Measurements from ENCODE around the gene CNOT4.

CNOT4 gene

DNA sequence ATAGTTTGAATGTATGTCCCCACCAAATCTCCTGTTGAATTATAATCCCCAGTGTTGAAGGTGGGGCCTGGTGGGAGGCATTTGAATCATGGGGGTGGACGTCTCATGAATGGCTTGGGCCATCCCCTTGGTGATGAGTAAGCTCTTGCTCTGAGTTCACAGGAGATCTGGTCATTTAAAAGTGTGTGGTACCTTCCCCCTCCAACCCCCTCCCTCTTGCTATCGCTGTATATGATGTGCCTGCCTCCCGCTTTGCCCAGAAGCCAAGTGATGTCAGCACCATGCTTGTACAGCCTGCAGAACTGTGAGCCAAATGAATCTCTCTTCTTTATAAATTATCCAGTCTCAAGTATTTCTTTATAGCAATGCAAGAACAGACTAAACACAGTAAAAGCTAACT, 103.0 kb downstream of the CNOT4 start:
- H3K4me3 ChIP-seq (ENCODE audit: low read depth, low read length) = no peak overlapping the region
- no peak for DNase-seq (ENCODE audit: low read depth, low spot score)
- in situ Hi-C loops (cut with HindIII; ENCODE audit: low sequenced_read_pairs) = no loop called here
- TF ChIP-seq, protein P1, sequence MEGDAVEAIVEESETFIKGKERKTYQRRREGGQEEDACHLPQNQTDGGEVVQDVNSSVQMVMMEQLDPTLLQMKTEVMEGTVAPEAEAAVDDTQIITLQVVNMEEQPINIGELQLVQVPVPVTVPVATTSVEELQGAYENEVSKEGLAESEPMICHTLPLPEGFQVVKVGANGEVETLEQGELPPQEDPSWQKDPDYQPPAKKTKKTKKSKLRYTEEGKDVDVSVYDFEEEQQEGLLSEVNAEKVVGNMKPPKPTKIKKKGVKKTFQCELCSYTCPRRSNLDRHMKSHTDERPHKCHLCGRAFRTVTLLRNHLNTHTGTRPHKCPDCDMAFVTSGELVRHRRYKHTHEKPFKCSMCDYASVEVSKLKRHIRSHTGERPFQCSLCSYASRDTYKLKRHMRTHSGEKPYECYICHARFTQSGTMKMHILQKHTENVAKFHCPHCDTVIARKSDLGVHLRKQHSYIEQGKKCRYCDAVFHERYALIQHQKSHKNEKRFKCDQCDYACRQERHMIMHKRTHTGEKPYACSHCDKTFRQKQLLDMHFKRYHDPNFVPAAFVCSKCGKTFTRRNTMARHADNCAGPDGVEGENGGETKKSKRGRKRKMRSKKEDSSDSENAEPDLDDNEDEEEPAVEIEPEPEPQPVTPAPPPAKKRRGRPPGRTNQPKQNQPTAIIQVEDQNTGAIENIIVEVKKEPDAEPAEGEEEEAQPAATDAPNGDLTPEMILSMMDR (IDR thresholded peaks at IDR 0.05; ENCODE audit: low read depth, low read length) = no peak

DNA sequence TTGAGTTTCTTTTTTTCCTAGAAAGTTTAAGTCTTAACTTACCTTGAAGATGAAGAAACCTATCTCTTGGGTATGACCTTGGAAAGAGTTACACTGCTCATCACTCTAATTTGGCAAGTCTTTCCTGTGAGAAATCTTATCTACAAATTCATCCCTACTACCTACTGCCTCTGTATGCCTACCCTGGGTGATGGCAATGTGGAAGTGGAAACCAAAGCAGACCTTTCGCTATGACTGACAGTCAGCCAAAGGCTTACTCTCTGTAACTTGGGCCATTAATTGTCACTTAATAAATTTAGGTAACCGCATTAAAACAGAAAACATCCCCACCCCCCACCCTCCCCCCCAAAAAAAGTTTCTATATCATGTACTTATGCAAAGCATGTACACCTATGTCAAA, 103.9 kb downstream of the CNOT4 start:
- TF ChIP-seq, protein P1 (IDR thresholded peaks at IDR 0.05; ENCODE audit: low read depth, low read length) = no peak
- DNase-seq (ENCODE audit: low read depth, low spot score) = no peak
- H3K4me3 ChIP-seq (ENCODE audit: low read depth, low read length) = no peak overlapping the region
- in situ Hi-C loops (cut with HindIII; ENCODE audit: low sequenced_read_pairs) = no loop called here

DNA sequence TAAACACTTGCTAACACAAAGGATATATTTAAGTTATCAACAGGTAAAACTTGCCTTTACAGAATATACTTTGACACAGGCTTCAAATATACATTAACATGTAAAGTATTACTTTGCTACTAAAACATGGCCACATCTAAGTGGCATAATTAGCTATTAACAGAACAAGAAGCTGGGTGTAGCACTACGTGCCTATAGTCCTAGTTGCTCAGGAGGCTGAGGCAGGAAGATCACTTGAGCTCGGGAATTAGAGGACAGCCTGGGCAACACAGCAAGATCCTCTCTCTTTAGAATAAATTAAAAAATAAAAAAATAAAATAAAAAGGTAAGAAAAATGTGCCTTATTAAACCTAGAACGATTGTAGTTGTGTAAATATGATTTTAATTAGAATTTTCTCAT, 106.6 kb downstream of the CNOT4 start:
- TF ChIP-seq, protein P1 (IDR thresholded peaks at IDR 0.05; ENCODE audit: low read depth, low read length) = no peak
- DNase-seq (ENCODE audit: low read depth, low spot score) = no peak
- no peak overlapping the region for H3K4me3 ChIP-seq (ENCODE audit: low read depth, low read length)
- in situ Hi-C loops (cut with HindIII; ENCODE audit: low sequenced_read_pairs) = no loop called here

DNA sequence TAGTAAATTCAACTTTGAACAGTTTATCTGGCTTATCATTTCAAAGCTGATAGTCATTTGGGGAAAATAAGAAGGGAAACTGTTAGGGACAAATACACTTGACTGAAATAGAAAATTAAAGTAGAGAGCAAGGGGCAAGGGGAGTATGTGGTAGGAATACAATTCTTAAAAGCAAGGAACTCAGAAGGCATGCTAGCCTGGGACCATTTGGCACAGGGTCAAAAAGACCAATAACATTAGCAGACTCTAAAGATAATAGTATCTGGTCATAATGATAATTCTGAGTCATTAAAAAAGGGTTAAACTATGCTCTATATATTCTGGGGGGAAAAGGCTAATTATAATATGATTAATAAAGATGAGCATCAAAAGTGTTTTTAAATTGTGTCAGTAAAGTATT, 112.2 kb downstream of the CNOT4 start:
- no peak overlapping the region for H3K4me3 ChIP-seq (ENCODE audit: low read depth, low read length)
- no peak for DNase-seq (ENCODE audit: low read depth, low spot score)
- in situ Hi-C loops (cut with HindIII; ENCODE audit: low sequenced_read_pairs) = no loop called here
- TF ChIP-seq, protein P1 (IDR thresholded peaks at IDR 0.05; ENCODE audit: low read depth, low read length) = no peak

DNA sequence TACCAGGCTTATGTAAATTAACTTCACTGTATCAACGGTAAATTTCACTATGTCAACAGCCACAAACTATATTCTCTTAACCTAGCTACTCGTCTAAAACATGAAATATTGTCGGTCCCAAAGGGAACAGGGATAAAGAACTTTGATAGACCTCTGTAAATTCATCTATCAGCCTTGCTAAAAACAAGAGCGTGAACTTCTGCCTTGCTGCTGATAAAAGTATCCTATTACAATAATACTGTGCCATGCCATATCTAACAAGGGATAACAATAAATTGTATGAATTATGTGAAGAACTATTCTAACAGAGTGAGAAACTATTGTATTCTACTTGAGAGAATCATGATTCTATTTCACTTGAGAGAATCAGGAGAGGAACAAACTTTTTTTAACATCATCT, 117.2 kb downstream of the CNOT4 start:
- TF ChIP-seq, protein P1 (IDR thresholded peaks at IDR 0.05; ENCODE audit: low read depth, low read length) = no peak
- DNase-seq (ENCODE audit: low read depth, low spot score) = no peak
- in situ Hi-C loops (cut with HindIII; ENCODE audit: low sequenced_read_pairs) = no loop called here
- no peak overlapping the region for H3K4me3 ChIP-seq (ENCODE audit: low read depth, low read length)

DNA sequence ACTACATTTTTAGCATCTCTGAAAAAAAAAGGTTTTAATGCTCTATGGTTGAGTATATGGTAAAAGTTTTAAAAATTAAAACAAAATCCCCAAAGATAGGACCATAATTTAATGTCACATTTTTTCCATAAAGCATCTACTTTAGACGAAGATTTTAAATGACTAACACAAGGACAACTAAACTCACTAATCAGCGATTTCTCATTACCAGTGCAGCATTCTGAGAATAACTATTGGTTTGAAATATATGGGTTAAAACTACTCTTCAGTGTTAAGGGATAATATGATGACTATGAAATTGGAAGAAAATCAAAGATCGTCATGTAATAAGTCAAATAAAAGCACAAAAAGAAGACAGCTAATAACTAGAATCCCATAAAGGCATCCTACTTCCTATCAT, 118.4 kb downstream of the CNOT4 start:
- in situ Hi-C loops (cut with HindIII; ENCODE audit: low sequenced_read_pairs) = no loop called here
- H3K4me3 ChIP-seq (ENCODE audit: low read depth, low read length) = no peak overlapping the region
- DNase-seq (ENCODE audit: low read depth, low spot score) = no peak
- TF ChIP-seq, protein P1 (IDR thresholded peaks at IDR 0.05; ENCODE audit: low read depth, low read length) = no peak

DNA sequence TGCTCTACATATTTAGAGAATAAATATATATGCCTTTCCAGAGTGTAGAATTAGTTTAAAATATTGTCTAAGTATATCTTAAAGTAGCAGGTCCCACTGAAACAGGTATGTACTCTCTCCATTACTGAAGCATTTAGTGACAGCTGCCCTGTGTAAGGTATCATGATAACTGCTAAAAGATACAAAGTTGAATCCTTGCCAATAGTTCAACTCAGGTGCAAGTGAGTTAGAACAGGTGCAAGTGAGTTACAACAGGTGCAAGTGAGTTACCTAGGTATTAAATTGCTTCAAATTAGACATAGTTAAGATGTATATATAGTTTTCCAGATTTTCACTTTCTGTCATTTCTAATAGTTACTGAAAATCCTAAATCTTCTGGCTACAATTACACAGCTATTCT, 119.1 kb downstream of the CNOT4 start:
- DNase-seq (ENCODE audit: low read depth, low spot score) = no peak
- TF ChIP-seq, protein P1 (IDR thresholded peaks at IDR 0.05; ENCODE audit: low read depth, low read length) = no peak
- in situ Hi-C loops (cut with HindIII; ENCODE audit: low sequenced_read_pairs) = no loop called here
- H3K4me3 ChIP-seq (ENCODE audit: low read depth, low read length) = no peak overlapping the region
